ENCODE results near the gene YPEL3. TPM values are rescaled to one million over a fixed set of nuclear protein-coding genes. Genes with fewer than 3 reads are reported as not detected.

The YPEL3 gene
- total and polyA plus RNA-seq, 2 of the 8 experiments (the other 6 are each of a cell fraction or from before 2014, with no cell fraction given): 40.3 to 53.3 TPM

GRCh38 chr16:30087181-30087898, 8.7 kb downstream of the YPEL3 start:
- H4K5ac ChIP-seq (ENCODE audit: insufficient read length, low read depth, low read length): no peak overlapping the region
- H4K91ac ChIP-seq (replicated peaks; ENCODE audit: insufficient read length, low read length): no peak overlapping the region
- H3K56ac ChIP-seq (replicated peaks; ENCODE audit: insufficient read length, low read depth, low read length): no peak overlapping the region
- WGBS, 2 experiments (ENCODE audit: extremely low coverage in 1 of 2, insufficient coverage in 1 of 2, insufficient read length in 1 of 2, insufficient replicate concordance in 2 of 2, low coverage in 1 of 2, low lambda C conversion rate in 2 of 2, missing lambda C conversion rate in 1 of 2): 93% methylated on average over 11 of the region's 11 CpGs; no CpG with 5 or more reads in 1 of the 2 experiments
- no peaks in the 10 kb centered on the region for H3K79me1 ChIP-seq (ENCODE audit: low read depth, low read length)
- no peak overlapping the region for H3K4ac ChIP-seq (replicated peaks; ENCODE audit: insufficient read length, low read depth, low read length)
- no peak overlapping the region for H2BK12ac ChIP-seq (ENCODE audit: low read depth, low read length)
- H2BK15ac ChIP-seq (ENCODE audit: low read length): no peak overlapping the region
- H2BK5ac ChIP-seq (ENCODE audit: low read depth, low read length): no peak overlapping the region
- H3K27me3 ChIP-seq (replicated peaks in 1 of 4; ENCODE audit: control insufficient read depth in 3 of 4, extremely low read depth in 1 of 4, insufficient read depth in 3 of 4, low read length in 3 of 4): peaks cover 0 to 3% (median 0%) of the 10 kb centered on the region in 4 experiments; a peak in 1 of 7 replicates
- no peak overlapping the region for H2BK20ac ChIP-seq (ENCODE audit: low read length)
- peaks cover 12% of the 10 kb centered on the region; the same call in 1 of the 2 replicates for H3K23me2 ChIP-seq (ENCODE audit: low read depth, low read length)
- H3K4me3 ChIP-seq (ENCODE audit: extremely low read depth in 1 of 4, insufficient read depth in 2 of 4, low read depth in 3 of 4, low read length in 4 of 4): no peak overlapping the region
- no peak overlapping the region for H2AFZ ChIP-seq (ENCODE audit: low read length)
- no peak overlapping the region for H3K4me2 ChIP-seq (ENCODE audit: insufficient read depth in 1 of 2, low read depth in 2 of 2, low read length in 2 of 2)
- H3K36me3 ChIP-seq (ENCODE audit: control insufficient read depth in 2 of 4, insufficient read depth in 4 of 4, low read length in 3 of 4): peaks cover 17 to 35% (median 24%) of the 10 kb centered on the region in 4 experiments
- no peak for FAIRE-seq
- peaks cover 7 to 9% of the 10 kb centered on the region in 2 experiments for H4K20me1 ChIP-seq (replicated peaks in 1 of 2; ENCODE audit: control insufficient read depth in 1 of 2, insufficient read depth in 2 of 2, low read length in 2 of 2)
- no peak overlapping the region for H2BK120ac ChIP-seq (replicated peaks; ENCODE audit: low read depth, low read length)
- H3K18ac ChIP-seq (ENCODE audit: extremely low read depth, low read length): no peak overlapping the region
- DNase-seq (ENCODE audit: low read depth in 1 of 2, low spot score in 2 of 2): no peak
- ChIA-PET CTCF (ENCODE audit: partially characterized antibody) (interaction anchor here (1.2 to 7.7 kb wide), 2 partner anchors 25 to 56 kb away, joined by 3 to 90 read pairs; partner anchors contain the start of gene GDPD3), POLR2A (ENCODE audit: partially characterized antibody) (interaction anchor here (2.6 to 14.0 kb wide), 2 partner anchors 9 to 15 kb away, joined by 6 to 353 read pairs; partner anchors contain the start of genes ALDOA and PPP4C)
- no peak overlapping the region for H3K23ac ChIP-seq (ENCODE audit: insufficient read length)
- H3K27ac ChIP-seq (ENCODE audit: low read depth, low read length): no peak overlapping the region
- no peaks in the 10 kb centered on the region for H3K9me3 ChIP-seq (ENCODE audit: insufficient read depth in 2 of 2, low read depth in 1 of 2, low read length in 1 of 2)
- H2AK5ac ChIP-seq (ENCODE audit: low read depth, low read length): no peak overlapping the region
- H3K14ac ChIP-seq (ENCODE audit: insufficient read length): no peak overlapping the region
- no peak overlapping the region for H4K8ac ChIP-seq (ENCODE audit: extremely low read depth, insufficient read depth, low read length)
- no peak overlapping the region for H3K9ac ChIP-seq (replicated peaks in 1 of 4; ENCODE audit: extremely low read depth in 1 of 4, low read depth in 3 of 4, low read length in 3 of 4)
- TF ChIP-seq FOSL1 (IDR thresholded peaks at IDR 0.05; ENCODE audit: insufficient read depth, low read depth, low read length): no peak
- no peak for TF ChIP-seq SIX5 (IDR thresholded peaks at IDR 0.05; ENCODE audit: low read depth, low read length)
- TF ChIP-seq TAF7 (optimal IDR thresholded peaks at IDR 0.05; ENCODE audit: borderline replicate concordance, low read depth, low read length): no peak
- no peak for TF ChIP-seq RAD21 (IDR thresholded peaks at IDR 0.05 in 1 of 2, conservative IDR thresholded peaks at IDR 0.05 in 1 of 2; ENCODE audit: low read depth in 2 of 2, low read length in 2 of 2)
- no peak for TF ChIP-seq POLR2A (IDR thresholded peaks at IDR 0.05; ENCODE audit: control extremely low read depth in 1 of 2, low read depth in 2 of 2, low read length in 2 of 2)
- no peak for TF ChIP-seq SUZ12 (IDR thresholded peaks at IDR 0.05; ENCODE audit: low read length)
- no peak for TF ChIP-seq MAFK (IDR thresholded peaks at IDR 0.05; ENCODE audit: low read depth, low read length)
- TF ChIP-seq EGR1 (IDR thresholded peaks at IDR 0.05; ENCODE audit: borderline replicate concordance, low read depth, low read length): no peak
- no peak for TF ChIP-seq TBP (IDR thresholded peaks at IDR 0.05; ENCODE audit: low read depth, low read length)
- peaks cover 0 to 4% (median 0%) of the 10 kb centered on the region in 4 experiments; a peak in 3 of 7 replicates for H3K4me1 ChIP-seq (replicated peaks in 1 of 4; ENCODE audit: control insufficient read depth in 3 of 4, insufficient read depth in 4 of 4, low read length in 3 of 4)
- no peaks in the 10 kb centered on the region for H3K79me2 ChIP-seq (ENCODE audit: control insufficient read depth in 1 of 2, insufficient read depth in 2 of 2, low read length in 2 of 2)
